OCI-LY7 (cell line): ENCODE measurements around the gene TCL1A.
A peak's percentile ranks its signal among the peaks of the same experiment; 100 is the strongest.

ENCODE experiments used
- EZH2phosphoT487 ChIP-seq: fragments of 200-600 bp; sonication (generic); IDR thresholded peaks from 2 replicates; pipeline ENCODE4 v1.6.1; 2018; ENCODE audit warnings: low read depth, borderline replicate concordance, mild to moderate bottlenecking, mixed run types, antibody characterized with exemption, low read length, moderate library complexity, mixed read lengths
- TF ChIP-seq, protein P1 (sequence below): fragments of 200-600 bp; sonication (generic); conservative IDR thresholded peaks from 2 replicates; pipeline ENCODE4 v1.5.1; 2014; ENCODE audit warnings: mild to moderate bottlenecking, antibody characterized with exemption, low read length, moderate library complexity, mixed read lengths

DNA sequence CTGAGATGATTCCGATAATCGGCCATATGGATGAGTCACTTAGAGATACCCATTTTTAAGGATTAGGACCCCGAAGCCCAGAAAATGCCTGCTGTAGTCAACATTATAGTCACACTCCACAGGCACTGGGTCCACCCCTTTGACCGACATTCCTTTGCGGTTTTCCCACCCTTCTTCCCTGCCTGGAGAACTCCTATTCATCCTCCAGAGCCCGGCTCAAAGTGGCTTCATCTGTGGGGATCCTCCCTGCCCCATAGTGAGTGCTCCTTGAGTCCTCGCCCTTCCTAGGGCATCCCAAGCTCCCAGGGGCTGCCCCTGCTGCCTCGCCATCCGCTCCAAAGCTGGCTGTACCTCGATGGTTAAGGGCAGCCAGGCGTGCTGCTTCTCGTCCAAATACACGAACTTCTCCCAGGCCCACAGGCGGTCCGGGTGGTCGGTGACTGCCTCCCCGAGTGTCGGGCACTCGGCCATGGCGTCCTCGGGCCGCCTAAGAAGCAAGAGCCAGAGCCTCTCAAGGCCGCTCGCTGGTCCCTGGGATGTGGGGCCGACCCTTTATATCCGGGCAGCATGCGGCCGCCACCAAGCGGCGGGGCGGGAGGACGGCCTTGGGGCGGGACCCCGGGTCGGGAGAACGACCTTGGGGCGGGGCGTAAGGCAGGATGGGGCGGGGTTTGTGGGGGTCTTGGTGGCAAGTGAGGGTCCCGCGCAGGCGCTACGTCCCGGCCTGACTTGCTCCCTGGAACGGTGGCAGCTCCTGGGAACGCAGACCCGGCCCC, at the start of gene TCL1A:
- TF ChIP-seq, protein P1, sequence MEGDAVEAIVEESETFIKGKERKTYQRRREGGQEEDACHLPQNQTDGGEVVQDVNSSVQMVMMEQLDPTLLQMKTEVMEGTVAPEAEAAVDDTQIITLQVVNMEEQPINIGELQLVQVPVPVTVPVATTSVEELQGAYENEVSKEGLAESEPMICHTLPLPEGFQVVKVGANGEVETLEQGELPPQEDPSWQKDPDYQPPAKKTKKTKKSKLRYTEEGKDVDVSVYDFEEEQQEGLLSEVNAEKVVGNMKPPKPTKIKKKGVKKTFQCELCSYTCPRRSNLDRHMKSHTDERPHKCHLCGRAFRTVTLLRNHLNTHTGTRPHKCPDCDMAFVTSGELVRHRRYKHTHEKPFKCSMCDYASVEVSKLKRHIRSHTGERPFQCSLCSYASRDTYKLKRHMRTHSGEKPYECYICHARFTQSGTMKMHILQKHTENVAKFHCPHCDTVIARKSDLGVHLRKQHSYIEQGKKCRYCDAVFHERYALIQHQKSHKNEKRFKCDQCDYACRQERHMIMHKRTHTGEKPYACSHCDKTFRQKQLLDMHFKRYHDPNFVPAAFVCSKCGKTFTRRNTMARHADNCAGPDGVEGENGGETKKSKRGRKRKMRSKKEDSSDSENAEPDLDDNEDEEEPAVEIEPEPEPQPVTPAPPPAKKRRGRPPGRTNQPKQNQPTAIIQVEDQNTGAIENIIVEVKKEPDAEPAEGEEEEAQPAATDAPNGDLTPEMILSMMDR = peak; percentile 70
- TF ChIP-seq EZH2phosphoT487 = no peak
